SU-DHL-6 (cell line): ENCODE results near the gene AKNA.

ENCODE experiments used
- H2AFZ ChIP-seq: fragments of 200-600 bp; sonication (generic); 2 replicates; pipeline ENCODE4 v1.6.1; 2014; ENCODE audit warnings: low read depth, mild to moderate bottlenecking, moderate library complexity, mixed read lengths, antibody characterized with exemption, low read length; ENCODE audit not compliant: severe bottlenecking
- H3F3A ChIP-seq: fragments of 200-600 bp; shearing (Covaris generic); 2 replicates; pipeline ENCODE4 v1.6.0; 2016; ENCODE audit warnings: antibody characterized with exemption, mild to moderate bottlenecking; ENCODE audit not compliant: insufficient read depth
- H3K27ac ChIP-seq: fragments of 200-600 bp; sonication (generic); 2 replicates; pipeline ENCODE4 v1.5.1; 2016; ENCODE audit warnings: low read depth, mild to moderate bottlenecking, low read length, moderate library complexity, mixed read lengths
- H3K27me3 ChIP-seq: fragments of 200-600 bp; sonication (generic), shearing (Covaris generic); 2 replicates; pipeline ENCODE4 v1.6.0; 2014; ENCODE audit warnings: mild to moderate bottlenecking, low read length
- H3K36me3 ChIP-seq: fragments of 200-600 bp; sonication (generic); 2 replicates; pipeline ENCODE4 v1.6.1; 2014; ENCODE audit warnings: mild to moderate bottlenecking, low read length, mixed read lengths
- H3K4me2 ChIP-seq: fragments of 300-600, 200-600 bp; shearing (Covaris generic), sonication (generic); 2 replicates; pipeline ENCODE4 v1.6.0; 2014; ENCODE audit warnings: low read length, low read depth, mild to moderate bottlenecking; ENCODE audit not compliant: poor library complexity, severe bottlenecking
- H3K4me3 ChIP-seq: fragments of 200-600 bp; sonication (generic); 2 replicates; pipeline ENCODE4 v1.5.1; 2014; ENCODE audit warnings: antibody characterized with exemption, low read length, mild to moderate bottlenecking, mixed read lengths; ENCODE audit not compliant: insufficient read depth, poor library complexity, severe bottlenecking
- H3K79me2 ChIP-seq: fragments of 200-600 bp; sonication (generic); 2 replicates; pipeline ENCODE4 v1.6.1; 2014; ENCODE audit warnings: mild to moderate bottlenecking, low read length, moderate library complexity; ENCODE audit not compliant: insufficient read depth
- H3K9ac ChIP-seq: fragments of 200-600 bp; sonication (generic); 2 replicates; pipeline ENCODE4 v1.7.0; 2014; ENCODE audit warnings: mild to moderate bottlenecking, low read length
- H3K9me2 ChIP-seq: fragments of 200-600 bp; sonication (generic); replicated peaks from 2 replicates; pipeline ENCODE4 v1.6.1; 2014; ENCODE audit warnings: low read length; ENCODE audit not compliant: insufficient read depth
- H3K9me3 ChIP-seq: fragments of 200-600 bp; sonication (generic); 2 replicates; pipeline ENCODE4 v1.6.1; 2014; ENCODE audit warnings: low read length, mixed read lengths; ENCODE audit not compliant: insufficient read depth
- H4K20me1 ChIP-seq: fragments of 200-600 bp; sonication (generic); 2 replicates; pipeline ENCODE4 v1.6.1; 2014; ENCODE audit warnings: low read depth, mild to moderate bottlenecking, antibody characterized with exemption, low read length, moderate library complexity, mixed read lengths
- EZH2phosphoT487 ChIP-seq: fragments of 200-600 bp; sonication (generic), shearing (Covaris generic); conservative IDR thresholded peaks from 2 replicates; pipeline ENCODE4 v1.6.1; 2018; ENCODE audit warnings: mild to moderate bottlenecking, antibody characterized with exemption, low read length, moderate library complexity, mixed read lengths
- TF ChIP-seq, protein P1 (sequence below): fragments of 200-600 bp; sonication (generic); IDR thresholded peaks from one replicate; pipeline ENCODE4 v1.5.1; 2017; ENCODE audit warnings: antibody characterized with exemption, mild to moderate bottlenecking, low read length, moderate library complexity; ENCODE audit not compliant: insufficient read depth, poor library complexity, severe bottlenecking

AKNA gene

DNA sequence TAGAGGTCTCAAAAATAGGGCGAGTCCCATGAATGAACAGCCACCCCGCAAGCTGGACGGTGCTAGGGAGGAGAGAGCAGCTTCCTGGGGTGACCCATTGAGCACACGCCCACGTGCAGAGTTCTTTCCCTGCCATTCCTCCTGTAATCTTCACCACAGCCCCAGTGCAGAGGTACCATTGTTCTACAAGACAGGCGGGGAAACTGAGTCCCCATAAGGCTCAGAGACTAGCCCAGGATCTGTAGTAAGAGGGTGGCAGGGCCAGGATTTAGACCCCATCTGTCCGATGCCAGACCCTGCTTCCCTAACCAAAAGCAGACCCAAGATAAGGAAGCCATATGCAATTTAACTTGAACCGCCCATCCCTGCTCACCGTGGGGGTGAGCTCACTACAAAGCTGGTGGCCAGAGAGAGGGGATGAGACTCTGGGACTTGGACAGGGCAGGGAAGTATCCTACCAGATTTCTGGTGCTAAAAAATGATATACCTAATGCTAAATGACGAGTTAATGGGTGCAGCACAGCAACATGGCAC lies 101.6 kb downstream of the AKNA start:
- TF ChIP-seq, protein P1, sequence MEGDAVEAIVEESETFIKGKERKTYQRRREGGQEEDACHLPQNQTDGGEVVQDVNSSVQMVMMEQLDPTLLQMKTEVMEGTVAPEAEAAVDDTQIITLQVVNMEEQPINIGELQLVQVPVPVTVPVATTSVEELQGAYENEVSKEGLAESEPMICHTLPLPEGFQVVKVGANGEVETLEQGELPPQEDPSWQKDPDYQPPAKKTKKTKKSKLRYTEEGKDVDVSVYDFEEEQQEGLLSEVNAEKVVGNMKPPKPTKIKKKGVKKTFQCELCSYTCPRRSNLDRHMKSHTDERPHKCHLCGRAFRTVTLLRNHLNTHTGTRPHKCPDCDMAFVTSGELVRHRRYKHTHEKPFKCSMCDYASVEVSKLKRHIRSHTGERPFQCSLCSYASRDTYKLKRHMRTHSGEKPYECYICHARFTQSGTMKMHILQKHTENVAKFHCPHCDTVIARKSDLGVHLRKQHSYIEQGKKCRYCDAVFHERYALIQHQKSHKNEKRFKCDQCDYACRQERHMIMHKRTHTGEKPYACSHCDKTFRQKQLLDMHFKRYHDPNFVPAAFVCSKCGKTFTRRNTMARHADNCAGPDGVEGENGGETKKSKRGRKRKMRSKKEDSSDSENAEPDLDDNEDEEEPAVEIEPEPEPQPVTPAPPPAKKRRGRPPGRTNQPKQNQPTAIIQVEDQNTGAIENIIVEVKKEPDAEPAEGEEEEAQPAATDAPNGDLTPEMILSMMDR, result no peak
- no peak for TF ChIP-seq EZH2phosphoT487
- no peak overlapping the region for H3K27ac ChIP-seq
- no peaks in the 10 kb centered on the region for H3K79me2 ChIP-seq
- no peak overlapping the region for H3K9ac ChIP-seq
- no peak overlapping the region for H2AFZ ChIP-seq
- H3K9me3 ChIP-seq, result no peaks in the 10 kb centered on the region
- H3K4me2 ChIP-seq, result no peak overlapping the region
- H4K20me1 ChIP-seq, result no peaks in the 10 kb centered on the region
- H3K36me3 ChIP-seq, result no peaks in the 10 kb centered on the region
- H3K9me2 ChIP-seq, result no peaks in the 10 kb centered on the region
- no peak overlapping the region for H3K4me3 ChIP-seq
- no peaks in the 10 kb centered on the region for H3F3A ChIP-seq
- H3K27me3 ChIP-seq, result no peaks in the 10 kb centered on the region

DNA sequence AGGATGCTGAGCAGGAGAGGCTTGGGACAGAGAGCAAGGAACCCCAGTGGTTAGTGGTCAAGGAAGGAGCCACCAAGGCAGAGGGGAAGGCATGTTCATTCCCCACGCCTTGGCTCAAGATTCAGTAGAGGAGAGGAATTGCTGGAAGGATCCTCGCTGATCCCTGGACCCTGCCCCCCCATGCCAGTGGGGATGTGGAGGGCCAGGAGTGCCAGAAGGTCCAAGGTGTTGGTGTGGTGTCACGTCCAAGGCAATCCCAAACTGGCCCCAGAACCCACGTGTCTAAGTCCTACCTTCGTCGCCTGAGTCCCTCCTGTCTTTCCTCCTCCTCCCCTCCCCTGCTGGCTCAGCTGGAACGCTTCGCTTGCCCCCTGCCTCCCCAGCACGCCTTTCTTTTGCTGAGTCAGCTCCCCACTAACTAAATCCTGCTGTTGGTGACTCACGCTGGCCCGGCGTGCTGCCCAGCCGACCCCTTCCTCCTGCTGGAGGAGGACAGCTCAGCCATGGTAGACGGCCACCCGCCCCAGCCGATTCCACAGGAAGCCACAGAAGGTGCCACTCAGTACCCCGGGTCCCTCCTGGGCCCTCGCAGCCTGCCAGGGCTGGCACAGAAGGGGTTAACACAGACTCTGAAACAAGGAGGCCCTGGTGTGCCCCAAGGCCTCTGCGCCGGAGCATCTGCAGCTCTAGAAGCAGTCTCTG lies 102.5 kb downstream of the AKNA start:
- Histone ChIP-seq H3K4me3 (no peak overlapping the region), H4K20me1 (no peaks in the 10 kb centered on the region), H3K9me3 (no peaks in the 10 kb centered on the region), H3K9ac (no peak overlapping the region), H3K9me2 (no peaks in the 10 kb centered on the region), H3K27ac (no peak overlapping the region), H2AFZ (no peak overlapping the region), H3K36me3 (no peaks in the 10 kb centered on the region), H3K4me2 (no peak overlapping the region), H3K27me3 (no peaks in the 10 kb centered on the region), H3K79me2 (no peaks in the 10 kb centered on the region), H3F3A (no peaks in the 10 kb centered on the region)
- TF ChIP-seq EZH2phosphoT487, result no peak
- TF ChIP-seq, protein P1, result no peak

DNA sequence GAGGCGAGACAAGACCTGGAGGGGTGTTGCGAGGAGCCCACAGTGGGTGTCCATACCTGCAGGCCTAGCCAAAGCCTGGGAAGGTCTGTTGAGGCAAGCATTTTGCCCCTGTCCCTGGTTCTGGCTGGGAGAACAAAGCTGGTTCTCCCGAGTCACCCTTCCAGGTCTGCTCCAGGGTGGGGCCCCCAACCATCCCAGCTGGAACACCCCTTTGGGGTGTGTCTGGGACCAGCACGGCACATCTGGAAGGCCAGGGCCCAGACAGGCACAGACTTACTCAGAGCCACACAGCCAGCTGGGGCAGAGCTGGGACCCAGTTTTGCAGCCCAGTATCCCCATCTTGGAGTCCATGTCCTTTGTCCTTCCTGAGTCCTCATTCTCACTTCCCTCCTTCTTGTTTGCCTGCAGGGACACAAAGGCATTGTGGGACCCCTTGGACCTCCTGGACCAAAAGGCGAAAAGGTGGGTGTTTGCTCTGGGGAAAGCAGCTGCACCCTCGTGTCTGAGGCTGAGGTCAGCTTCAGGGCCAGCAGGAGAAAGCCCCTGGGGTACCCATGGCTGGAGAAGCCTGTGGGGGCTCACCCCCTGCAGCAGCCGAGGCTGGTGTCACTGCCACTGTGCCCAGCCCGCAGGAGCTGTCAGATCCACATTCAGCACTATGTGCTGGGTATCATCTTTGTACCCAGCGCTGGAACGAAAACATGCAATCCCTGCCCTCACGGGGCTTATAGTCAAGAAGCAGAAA lies 103.3 kb downstream of the AKNA start:
- Histone ChIP-seq H3K4me3 (no peak overlapping the region), H3F3A (no peaks in the 10 kb centered on the region), H2AFZ (no peak overlapping the region), H3K36me3 (no peaks in the 10 kb centered on the region), H3K9me2 (no peaks in the 10 kb centered on the region), H3K9me3 (no peaks in the 10 kb centered on the region), H3K79me2 (no peaks in the 10 kb centered on the region), H3K27me3 (no peaks in the 10 kb centered on the region), H3K9ac (no peak overlapping the region), H3K4me2 (no peak overlapping the region), H3K27ac (no peak overlapping the region), H4K20me1 (no peaks in the 10 kb centered on the region)
- TF ChIP-seq, protein P1, result no peak
- TF ChIP-seq EZH2phosphoT487, result no peak
